ENCODE data around the gene ZNF436.

GRCh38 chr1:23417570-23417969 lies 47.9 kb upstream of the ZNF436 start:
- no peak for TF ChIP-seq EZH2phosphoT487 (IDR thresholded peaks at IDR 0.05; ENCODE audit: insufficient read depth, low read depth)
- no peak for TF ChIP-seq EZH2 (IDR thresholded peaks at IDR 0.05; ENCODE audit: insufficient read depth, poor library complexity, severe bottlenecking)
